Epithelial cell of esophagus (primary cell): ENCODE results near the gene ZMIZ1.

Source experiments
- DNase-seq: peaks from one replicate; pipeline ENCODE4 v3.0.0; 2010; ENCODE audit warnings: low read depth
- H3K4me3 ChIP-seq: 2 replicates; pipeline ENCODE4 v1.5.1; 2011; ENCODE audit warnings: mild to moderate bottlenecking, low read length, control low read depth
- CTCF ChIP-seq: IDR thresholded peaks from 2 replicates; pipeline ENCODE4 v1.5.1; 2011; ENCODE audit warnings: low read depth, mild to moderate bottlenecking, low read length, control low read depth, inconsistent platforms; ENCODE audit not compliant: insufficient read depth; ENCODE audit errors: missing control alignments

Gene ZMIZ1

GRCh38 chr10:79239275-79239779 lies 170.6 kb downstream of the ZMIZ1 start:
- peak; percentile 74 for DNase-seq
- no peak overlapping the region for H3K4me3 ChIP-seq
- TF ChIP-seq CTCF = no peak

- no peak for DNase-seq
- no peak overlapping the region for H3K4me3 ChIP-seq
These were observed 171.3 kb downstream of the ZMIZ1 start for GRCh38 chr10:79239924-79240581.

GRCh38 chr10:79241629-79241989 lies 172.8 kb downstream of the ZMIZ1 start:
- no peak overlapping the region for H3K4me3 ChIP-seq
- DNase-seq = no peak
- TF ChIP-seq CTCF = no peak

More at GRCh38 chr10:79239924-79240581, 171.3 kb downstream of the ZMIZ1 start:
- TF ChIP-seq CTCF = no peak

- H3K4me3 ChIP-seq = peak overlapping the region; percentile 39
- no peak for TF ChIP-seq CTCF
- peak; percentile 63 for DNase-seq
These were observed 173.3 kb downstream of the ZMIZ1 start for GRCh38 chr10:79241990-79242619.

GRCh38 chr10:79242620-79243152 lies 173.9 kb downstream of the ZMIZ1 start:
- peak overlapping the region; percentile 39 for H3K4me3 ChIP-seq
- TF ChIP-seq CTCF = no peak
- peak; percentile 82 for DNase-seq

GRCh38 chr10:79243181-79244067 lies 174.7 kb downstream of the ZMIZ1 start:
- peak overlapping the region; percentile 39 for H3K4me3 ChIP-seq
- TF ChIP-seq CTCF = no peak
- peak; percentile 58 for DNase-seq
